GM19351 (cell line): ENCODE results near the gene SLC12A5.
A peak's percentile ranks its signal among the peaks of the same experiment; 100 is the strongest.
"Not testable (repeated sequence)": the region's sequence is repeated elsewhere in the genome, so short reads cannot be mapped to it uniquely, and the experiment has no call there.

Experiments
- ATAC-seq: cut with Tn5 transposase; IDR thresholded peaks from one replicate; pipeline ENCODE4 v1.9.1; 2021; ENCODE audit warnings: mild to moderate bottlenecking, moderate library complexity; ENCODE audit not compliant: unreplicated experiment

The SLC12A5 gene

GRCh38 chr20:46073443-46073842 is 44.4 kb downstream of the SLC12A5 start:
- ATAC-seq, result no peak

DNA sequence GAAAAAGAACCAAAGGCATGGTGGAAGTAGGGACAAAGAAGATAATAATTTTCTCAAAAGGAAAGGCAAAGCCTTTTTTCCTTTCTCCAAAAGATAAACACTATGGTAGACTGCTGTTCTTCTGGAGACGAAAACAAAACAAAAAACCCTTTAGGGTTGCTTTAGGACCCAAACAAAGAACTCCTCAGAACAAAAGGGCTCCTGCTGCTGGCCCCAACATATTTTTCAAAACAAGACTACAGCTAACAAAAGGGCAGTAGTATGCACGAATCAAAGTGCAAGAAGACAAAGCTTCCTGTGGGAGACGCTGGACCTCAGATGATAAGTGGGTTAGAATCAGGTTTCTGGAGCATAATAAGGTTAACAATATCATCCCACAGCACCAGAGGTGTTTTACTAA is 45.0 kb downstream of the SLC12A5 start:
- ATAC-seq, result no peak

GRCh38 chr20:46076806-46077205 is 47.8 kb downstream of the SLC12A5 start:
- ATAC-seq, result no peak

DNA sequence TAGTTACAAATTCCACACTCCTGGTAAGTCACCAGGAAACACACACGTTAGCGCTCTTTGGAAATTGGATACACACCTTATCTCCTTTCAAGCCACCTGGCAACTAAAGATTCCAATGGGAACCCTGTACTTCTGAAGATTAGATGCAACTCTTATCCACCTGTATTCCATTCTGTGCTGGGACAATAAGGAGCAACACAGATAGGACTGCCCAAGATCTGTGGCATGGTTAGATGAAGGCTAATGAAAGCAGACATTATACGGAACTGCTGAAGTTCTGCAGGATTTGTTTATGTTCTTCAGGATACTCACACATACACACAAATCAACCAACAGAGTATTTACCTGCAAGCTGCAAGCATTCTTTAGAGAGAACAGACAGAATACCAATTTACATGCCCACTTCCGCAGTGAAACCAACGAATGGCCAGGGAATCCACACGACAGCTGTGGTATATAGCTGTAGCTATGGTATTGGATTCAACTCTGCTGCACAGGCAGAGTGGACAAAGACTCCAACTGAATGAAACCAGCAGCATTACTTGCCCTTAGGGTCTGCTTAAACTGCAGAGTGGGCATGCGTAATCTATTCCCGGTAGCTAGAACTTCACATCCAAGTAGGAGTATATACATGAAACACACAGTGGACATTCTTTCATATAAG is 48.8 kb downstream of the SLC12A5 start:
- ATAC-seq, result no peak

GRCh38 chr20:46078954-46079353 is 49.9 kb downstream of the SLC12A5 start:
- no peak for ATAC-seq

DNA sequence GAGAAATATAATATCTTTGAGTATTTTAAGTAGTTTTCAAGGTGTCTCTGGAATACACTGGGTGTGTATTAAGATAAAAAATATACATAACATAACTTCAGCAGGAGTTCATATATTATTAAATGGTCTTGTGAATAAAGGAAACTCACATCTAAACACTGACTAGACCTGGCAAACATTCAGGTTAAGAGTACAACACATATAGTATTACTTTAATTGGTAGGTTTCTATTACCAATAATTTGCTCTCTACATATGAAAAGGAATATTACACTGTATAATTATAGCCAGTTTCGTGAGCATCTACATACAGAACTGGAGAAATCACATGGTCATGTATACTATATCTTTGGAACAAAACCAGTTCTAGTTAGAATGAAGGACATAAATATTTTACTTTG is 52.1 kb downstream of the SLC12A5 start:
- ATAC-seq, result no peak

DNA sequence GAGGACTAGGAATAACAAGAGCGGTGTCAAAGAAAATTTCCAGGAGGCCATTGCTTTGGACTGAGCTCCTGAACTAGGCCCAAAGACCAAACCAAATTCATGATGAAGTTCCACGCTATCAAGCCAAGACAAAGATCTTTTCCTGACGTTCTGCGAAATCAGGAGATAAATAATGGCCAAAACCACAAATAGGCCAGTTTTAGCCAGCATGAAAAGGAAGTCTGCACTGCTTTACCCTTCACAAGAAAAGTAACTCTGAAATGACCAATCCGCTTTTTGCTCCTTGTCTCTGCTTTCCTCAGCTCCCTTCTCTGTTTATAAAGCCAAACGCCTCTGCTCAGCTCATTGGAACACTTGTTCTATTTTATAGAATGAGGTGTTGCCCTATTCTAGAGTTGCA is 54.1 kb downstream of the SLC12A5 start:
- no peak for ATAC-seq

DNA sequence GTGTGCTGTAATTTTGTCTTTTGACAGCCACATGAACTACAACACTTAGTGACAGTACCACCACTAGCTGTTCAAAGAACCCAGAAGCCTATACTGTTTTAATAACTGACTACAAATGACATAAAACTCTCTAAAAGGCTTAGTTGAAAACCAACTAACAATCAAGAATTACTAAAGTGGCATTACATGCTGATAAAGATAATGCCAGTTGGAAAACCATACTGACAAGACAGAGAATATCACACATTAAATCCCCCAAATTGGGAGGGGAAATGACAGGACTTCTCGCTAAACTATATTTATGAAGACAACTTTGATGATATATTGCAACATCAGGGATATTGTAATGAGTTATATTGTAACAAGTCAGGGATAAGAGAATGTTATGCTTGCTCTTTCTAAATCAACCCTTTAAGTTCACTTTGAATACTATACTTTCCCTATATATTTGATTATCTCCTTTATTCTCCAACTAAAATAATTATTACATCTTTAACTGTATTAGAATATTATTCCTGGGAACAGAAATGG is 54.6 kb downstream of the SLC12A5 start:
- no peak for ATAC-seq

DNA sequence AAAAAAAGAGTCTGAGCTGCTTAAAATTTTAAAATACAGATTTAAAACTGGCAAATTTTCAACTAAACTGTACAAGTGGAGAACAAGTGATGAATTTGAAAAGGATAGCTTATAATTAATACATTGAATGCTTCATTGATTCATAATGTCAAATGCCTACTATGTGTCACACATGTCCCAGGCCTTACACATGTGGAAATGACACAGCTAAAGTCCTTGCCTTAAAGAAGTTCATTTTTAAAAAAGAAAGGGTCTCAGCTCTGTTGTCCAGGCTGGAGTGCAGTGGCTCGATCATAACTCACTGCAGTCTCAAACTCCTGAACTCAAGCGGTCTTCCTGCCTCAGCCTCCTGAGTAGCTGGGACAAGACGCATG is 55.8 kb downstream of the SLC12A5 start:
- no peak for ATAC-seq

DNA sequence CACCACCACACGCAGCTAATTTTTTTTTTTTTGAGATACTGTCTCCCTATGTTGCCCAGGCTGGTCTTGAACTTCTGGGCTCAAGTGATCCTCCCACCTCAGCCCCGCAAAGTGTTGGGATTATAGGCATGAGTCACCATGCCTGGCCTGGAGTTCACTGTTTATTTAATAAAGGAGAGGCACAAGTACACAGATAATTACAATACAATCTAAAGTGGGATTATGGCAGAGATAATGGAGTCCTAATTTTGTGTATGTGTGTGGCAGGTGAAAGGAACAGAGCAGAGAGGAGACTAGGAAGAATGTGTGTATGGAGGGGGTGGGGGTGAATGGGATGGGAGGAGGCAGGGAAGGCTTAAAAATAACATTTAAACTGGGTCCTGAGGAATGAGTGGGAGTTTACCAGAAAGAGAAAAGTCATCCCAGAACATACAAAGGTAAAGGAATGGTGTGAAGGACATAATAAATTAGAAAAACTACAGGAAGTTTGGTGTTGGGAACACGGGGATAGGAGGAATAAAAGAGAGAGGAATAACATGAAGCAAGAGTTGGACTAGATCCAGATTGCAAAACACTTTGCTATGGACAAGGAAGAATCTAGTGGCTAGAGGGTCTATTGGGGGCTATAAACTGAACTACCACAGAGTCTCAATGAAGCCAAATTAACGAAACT is 56.3 kb downstream of the SLC12A5 start:
- no peak for ATAC-seq

DNA sequence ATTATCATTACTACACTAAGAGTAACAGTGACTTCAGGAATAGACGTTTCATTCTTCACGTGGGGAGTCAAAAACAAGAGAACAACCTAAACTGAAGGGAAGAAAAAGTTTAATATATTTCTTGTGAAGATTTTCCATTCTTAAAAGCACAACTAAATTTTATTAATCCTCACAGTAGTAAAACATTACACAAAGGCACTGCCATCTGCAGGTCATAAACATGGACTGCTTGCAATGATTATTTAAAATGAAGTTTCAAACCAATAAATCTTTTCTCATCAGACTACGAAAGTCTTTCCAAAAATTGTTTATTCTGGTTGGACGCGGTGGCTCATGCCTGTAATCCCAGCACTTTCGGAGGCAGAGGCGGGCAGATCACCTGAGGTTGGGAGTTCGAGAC is 58.1 kb downstream of the SLC12A5 start:
- ATAC-seq, result no peak

DNA sequence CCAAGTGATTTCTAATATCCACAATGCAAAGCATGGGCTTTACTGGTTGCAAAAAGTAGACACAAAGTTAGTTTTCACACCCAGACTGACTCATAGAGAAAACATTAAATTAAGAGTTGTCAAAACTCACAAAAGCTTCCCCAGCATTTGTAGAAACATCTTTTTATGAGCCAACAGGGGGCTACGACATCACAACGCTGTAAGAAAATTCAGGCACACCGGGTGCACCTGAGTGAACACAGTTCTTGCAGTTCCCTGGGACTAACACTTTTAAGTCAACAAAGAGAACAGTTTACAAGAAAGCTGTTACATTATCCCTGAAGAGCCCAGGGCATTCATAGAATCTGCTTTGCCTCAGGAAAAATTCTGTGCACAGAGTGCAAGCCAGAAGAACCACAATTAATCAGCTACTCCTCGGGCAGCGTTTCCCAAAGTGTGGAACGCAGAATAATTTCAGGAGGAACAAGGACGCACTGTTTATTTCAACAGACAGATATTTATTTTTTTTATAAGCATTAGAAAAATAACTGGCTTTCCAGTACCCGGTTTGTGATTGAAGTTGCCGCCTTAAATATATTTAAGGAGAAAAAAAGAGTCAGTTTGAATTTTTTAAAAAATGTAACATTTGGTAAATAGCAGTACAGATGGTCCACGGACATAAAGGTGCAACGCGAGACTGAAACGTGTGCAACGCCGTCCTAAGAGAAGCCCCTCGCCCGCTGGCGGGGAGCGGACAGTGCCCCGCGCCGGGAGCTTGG is 59.6 kb downstream of the SLC12A5 start:
- no peak for ATAC-seq

GRCh38 chr20:46089167-46089416 is 60.1 kb downstream of the SLC12A5 start:
- peak; percentile 29 for ATAC-seq

DNA sequence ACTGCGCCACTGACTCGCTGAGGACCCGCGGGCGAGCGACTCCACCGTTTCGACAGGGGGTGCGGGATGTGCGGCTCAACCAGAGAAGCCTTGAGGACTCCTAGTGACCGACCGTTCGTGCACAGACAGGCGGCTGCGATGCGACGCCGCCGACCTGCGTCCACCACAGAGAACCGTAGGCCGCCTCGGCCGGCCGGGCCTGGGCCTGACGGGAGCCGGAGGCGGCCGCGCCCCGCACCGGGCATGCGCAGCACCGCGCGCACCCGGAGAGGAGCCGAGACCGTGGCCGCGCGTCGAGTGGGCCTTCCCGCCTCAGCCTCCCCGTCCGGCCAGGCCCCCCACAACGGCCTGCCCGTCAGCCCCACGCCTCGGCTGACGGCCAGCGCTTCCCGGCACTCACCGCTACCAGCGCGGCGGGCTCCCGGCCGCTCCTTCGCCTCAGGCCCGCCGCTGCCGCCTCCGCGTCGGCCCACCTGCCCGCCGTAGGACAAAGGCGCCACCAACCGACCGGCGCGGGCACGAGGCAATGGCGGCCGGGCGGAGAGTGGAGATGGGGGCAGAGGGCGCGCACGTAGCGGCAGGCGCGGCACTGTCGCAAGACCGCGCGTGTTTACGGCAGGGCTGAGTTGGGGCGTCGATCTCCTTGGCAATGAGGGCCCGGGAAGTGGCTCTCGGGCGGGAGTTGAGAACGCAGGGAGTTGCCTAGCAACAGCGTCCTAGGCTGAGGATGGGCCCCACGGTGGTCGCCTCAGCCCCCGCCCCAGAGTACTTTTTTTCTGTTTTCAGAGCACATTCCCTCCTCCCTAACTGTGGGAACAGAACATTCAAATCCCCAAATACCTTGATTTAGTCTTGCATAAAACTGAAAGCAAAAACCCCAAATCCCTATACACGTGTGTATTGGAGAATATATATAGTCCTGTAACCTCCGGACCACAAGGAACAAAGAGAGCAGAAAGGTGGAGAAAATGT is 60.7 kb downstream of the SLC12A5 start, which contains the start of gene NCOA5:
Gene NCOA5 (minus strand): TSS at position 546 of the 972 bp plus-strand sequence. CDS start 10,538 bp downstream, outside the sequence.
- ATAC-seq, result peak; percentile 82

DNA sequence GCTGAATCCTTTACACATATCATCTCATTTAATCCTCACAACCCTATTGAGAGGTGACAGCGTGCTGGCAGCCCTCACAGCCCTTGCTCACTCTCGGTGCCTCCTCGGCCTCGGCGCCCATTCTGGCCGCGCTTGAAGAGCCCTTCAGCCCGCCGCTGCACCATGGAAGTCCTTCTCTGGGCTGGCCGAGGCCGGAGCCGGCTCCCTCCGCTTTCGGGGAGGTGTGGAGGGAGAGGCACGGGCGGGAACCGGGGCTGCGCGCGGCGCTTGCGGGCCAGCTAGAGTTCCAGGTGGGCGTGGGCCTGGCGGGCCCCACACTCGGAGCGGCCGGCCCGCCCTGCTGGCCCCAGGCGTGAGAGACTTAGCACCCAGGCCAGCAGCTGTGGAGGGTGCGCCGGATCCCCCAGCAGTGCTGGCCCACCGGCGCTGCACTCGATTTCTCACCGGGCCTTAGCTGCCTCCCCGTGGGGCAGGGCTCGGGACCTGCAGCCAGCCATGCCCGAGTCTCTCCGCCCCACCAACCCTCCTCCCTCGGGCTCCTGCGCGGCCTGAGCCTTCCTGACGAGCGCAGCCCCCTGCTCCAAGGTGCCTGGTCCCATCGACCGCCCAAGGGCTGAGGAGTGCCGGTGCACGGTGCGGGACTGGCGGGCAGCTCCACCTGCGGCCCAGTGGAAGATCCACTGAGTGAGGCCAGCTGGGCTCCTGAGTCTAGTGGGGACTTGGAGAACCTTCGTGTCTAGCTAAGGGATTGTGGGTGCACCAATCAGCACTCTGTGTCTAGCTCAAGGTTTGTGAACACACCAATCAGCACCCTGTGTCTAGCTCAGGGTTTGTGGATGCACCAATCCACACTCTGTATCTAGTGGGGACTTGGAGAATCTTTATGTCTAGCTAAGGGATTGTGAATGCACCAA is 62.9 kb downstream of the SLC12A5 start:
- not testable (repeated sequence) for ATAC-seq

GRCh38 chr20:46093531-46093930 is 64.5 kb downstream of the SLC12A5 start:
- ATAC-seq, result no peak

DNA sequence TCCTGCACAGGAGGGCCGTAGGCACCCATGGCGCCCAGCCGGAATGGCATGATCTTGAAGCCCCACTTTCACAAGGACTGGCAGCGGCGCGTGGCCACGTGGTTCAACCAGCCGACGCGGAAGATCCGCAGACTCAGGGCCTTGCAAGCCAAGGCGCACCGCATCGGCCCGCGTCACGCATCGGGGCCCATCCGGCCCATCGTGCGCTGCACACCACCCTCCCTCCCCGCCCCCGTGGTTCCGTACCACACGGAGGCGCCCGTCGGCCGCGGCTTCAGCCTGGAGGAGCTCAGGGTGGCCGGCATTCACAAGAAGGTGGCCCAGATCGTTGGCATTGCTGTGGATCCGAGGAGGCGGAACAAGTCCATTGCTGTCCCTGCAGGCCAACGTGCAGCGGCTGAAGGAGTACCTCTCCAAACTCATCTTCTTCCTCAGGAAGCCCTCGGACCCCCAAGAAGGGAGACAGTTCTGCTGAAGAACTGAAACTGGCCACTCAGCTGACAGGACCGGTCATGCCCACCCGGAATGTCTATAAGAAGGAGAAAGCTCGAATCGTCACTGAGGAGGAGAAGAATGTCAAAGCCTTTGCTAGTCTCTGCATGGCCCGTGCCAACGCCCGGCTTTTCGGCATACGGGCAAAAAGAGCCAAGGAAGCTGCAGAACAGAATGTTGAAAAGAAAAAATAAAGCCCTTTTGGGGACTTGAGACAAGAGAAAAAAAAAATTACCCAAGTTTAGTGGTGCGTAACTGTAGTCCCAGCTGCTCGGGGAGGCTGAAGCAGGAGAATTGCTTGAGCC is 70.7 kb downstream of the SLC12A5 start:
- ATAC-seq, result no peak

DNA sequence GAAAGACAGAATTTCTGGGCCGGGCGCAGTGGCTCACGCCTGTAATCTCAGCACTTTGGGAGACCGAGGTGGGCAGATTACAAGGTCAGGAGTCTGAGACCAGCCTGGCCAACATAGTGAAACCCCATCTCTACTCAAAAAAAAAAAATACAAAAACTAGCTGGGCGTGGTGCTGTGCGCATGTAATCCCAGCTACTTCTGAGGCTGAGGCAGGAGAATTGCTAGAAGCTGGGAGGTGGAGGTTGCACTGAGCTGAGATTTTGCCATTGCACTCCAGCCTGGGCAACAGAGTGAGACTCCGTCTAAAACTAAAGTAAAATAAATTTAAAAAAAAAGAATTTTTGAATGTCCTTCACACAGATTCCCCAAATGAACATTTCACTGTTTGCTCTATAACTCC is 71.4 kb downstream of the SLC12A5 start:
- ATAC-seq, result not testable (repeated sequence)

DNA sequence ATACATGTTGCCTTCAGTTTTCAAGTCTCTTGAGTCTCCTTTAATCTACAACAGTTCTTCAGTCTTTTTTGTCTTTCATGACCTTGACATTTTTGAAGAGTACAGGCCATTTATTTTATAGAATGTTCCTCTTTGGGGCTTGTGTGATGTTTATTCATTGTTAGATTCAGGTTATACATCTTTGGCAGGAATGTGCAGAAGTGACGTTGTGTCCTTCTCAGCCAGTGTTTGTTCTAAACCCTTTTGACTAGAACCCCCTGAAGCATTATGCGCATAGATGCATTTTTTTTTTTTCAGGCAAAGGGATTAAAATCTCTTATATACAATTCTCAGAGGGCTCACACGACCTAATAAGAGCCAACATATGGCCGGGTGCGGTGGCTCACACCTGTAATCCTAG is 72.0 kb downstream of the SLC12A5 start:
- ATAC-seq, result no peak
